Retina (tissue), 1 donor: Measurements from ENCODE around the gene SCGB3A1.

ENCODE experiments used
- DNase-seq: peaks from one replicate; pipeline ENCODE4 v3.0.0-alpha.2; 2016

SCGB3A1 gene

DNA sequence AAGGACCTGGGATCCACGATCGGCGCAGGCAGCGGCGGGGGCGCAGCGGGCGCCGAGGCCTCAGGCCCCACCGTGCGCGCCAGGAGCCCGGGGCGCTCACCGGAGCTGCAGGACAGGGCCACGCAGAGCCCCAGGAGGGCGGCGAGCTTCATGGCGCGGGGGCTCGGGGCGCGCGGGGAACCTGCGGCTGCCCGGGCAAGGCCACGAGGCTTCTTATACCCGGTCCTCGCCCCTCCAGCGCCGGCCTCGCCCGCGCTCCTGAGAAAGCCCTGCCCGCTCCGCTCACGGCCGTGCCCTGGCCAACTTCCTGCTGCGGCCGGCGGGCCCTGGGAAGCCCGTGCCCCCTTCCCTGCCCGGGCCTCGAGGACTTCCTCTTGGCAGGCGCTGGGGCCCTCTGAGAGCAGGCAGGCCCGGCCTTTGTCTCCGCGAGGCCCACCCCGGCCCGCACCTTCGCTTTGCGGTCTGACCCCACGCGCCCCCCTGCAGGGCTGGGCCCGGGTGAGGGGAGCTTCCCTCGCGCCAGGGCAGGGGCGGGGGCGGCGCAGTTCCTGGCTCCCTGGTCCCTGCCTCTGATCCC lies at the start of gene SCGB3A1:
SCGB3A1 (minus strand) TSS at position 189 of the 577 bp plus-strand sequence; CDS start at position 152, 37 bp downstream.
- DNase-seq = peak; percentile 67

- DNase-seq = no peak
These were observed 49.2 kb upstream of the SCGB3A1 start for GRCh38 chr5:180640611-180640860.

- no peak for DNase-seq
These were observed 48.7 kb upstream of the SCGB3A1 start for GRCh38 chr5:180639741-180640610.

DNA sequence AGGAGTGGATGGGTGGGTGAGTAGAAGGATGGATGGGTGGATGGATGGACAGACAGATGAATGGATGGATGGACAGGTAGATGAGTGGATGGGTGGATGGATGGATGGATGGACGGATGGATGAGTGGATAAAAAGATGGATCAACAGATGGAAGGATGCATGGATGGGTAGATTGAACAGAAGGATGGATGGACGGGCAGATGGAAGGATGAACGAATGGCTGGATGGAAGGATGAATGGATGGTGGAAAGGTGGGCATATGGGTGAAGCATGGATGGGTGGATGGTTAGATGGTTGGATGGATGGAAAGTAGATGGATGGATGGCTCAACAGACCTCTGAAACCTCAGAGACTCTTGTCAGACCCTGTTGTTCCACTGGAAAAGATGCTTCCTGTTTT lies 48.0 kb upstream of the SCGB3A1 start:
- no peak for DNase-seq

DNA sequence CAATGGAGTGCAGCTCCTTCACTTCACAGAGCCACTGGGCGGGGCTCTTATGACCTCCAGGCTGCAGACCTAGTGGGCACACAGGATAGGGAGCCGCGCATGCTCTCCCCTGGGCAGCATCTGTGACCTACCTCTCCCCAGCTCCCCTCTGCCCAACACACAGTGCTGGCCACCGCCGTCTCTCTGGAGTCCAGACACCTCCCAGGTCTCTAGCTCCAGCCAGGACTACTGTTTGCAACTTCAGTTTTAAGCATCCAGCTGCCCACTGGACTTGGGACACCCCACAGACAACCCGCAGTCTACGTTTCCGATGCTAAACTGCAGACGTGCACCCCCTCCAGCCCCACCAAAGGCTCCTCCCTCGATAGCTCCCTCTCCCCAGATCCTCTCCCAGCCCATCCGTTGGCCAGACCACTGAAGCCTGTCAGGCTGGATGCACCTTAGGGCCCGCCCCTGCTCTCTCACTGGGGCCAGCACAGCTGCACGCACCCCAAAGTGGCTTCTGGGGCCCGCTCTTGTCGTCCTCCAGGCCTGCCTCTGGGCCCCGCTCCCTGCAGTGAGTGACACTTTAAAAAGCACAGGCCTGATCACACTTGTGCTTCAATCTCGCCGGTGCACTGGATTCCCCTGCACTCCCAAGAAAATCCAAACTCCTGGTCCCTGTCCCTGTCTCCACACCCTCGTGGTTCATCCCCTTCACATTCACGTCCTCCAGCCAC lies 46.8 kb upstream of the SCGB3A1 start:
- DNase-seq = no peak

GRCh38 chr5:180636403-180637075 lies 45.2 kb upstream of the SCGB3A1 start:
- DNase-seq = no peak

GRCh38 chr5:180636016-180636402 lies 44.7 kb upstream of the SCGB3A1 start:
- no peak for DNase-seq

DNA sequence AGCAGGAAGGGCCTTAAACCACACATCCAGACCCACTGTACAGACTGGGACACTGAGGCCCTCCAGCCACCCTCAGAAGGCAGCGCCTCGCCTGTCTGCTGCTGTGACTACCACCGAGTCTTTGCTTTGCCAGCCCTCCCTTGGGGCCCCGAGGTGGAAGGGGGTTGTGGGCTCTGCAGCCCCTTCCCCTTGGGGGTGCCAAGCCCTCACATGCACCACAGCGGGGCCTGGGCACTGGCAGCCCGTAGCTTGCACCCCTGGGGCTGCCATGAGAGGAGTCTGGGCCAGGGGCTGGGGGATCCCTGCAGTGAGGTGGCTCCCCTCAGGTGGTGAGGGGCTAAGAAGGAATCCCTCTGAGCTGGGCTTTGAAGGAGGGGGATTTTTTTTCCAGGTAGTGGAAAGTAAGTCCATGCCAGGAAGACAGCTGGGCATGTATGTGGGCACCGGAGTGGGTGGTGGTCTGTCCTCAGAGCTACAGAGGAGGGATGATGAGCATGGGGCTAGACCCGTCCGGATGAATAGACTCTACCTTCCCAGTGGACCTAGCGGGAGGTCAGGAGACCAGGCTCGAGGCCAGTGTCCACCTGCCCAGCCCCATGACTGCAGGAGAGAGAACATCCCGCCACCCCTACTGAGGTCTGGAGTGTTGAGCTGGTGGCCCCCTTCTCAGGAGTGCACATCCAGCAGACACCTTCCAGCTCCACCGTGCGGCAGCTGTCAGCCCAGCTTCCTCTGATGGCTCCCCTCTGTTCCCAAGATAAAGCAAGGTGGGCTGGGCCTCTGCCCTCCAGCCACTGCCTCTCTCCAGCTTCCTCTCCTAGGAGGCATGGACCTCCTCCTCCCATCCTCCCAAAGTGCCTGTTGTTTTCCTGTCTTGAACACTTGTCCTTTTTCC lies 42.2 kb upstream of the SCGB3A1 start:
- no peak for DNase-seq

DNA sequence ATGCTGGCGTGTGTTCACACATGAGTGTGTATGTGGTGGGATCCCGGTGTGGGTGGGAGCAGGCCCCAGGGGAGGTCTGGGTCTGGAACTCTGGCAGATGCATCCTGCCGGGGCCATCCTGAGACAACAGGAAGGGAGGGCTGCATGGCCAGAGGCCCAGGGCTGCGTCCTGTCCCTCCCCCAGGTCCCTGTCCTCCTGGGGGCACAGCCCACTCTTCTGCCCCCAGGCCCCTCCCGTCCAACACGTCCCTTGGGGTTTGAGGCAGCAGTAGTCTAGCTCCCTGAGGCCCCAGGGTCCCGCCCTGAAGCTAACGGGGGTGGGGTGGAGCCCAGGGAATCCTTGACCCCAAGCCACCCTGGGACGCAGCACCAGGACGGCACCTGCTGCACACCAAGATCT lies 41.5 kb upstream of the SCGB3A1 start:
- DNase-seq = no peak

DNA sequence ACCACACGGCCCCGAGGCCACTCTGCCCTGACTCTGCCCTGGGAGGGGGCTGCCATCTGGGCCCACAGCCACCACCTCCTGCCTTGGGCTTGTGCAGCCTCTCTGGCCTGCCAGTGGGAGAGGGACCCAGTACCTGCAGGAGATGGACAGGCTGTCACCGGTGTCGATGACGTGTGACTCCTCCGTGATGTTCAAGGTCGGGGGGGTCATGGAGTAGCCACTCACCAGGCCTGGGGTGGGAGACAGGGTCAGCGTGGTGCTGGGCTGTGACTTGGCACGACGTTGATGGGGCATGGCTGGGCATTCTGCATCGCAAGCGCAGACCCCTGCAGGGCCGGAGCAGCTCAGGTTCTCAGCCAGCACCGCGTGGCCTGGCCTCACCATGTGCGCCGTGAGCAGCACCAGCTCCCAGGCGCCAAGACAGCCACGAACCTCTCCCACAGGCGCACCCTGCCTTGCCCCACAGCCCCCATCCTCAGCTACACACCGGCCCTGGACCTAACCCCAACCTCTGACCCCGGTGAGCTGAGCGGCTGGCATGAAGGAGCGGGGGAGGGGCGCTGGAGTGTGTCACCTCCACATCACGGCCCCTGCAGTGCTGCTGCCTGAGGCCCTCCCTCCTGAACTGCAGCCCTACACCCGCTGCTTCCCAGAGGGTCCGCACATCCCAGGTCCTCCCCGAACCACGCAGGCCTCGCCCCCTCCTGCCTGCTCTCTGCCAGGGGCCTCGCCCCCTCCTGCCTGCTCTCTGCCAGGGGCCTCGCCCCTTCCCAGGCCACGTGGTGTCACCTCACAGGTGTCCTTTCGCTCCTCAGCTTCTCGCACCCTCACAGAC lies 40.5 kb upstream of the SCGB3A1 start:
- DNase-seq = no peak

- DNase-seq = no peak
These were observed 39.1 kb upstream of the SCGB3A1 start for GRCh38 chr5:180630426-180630825.

DNA sequence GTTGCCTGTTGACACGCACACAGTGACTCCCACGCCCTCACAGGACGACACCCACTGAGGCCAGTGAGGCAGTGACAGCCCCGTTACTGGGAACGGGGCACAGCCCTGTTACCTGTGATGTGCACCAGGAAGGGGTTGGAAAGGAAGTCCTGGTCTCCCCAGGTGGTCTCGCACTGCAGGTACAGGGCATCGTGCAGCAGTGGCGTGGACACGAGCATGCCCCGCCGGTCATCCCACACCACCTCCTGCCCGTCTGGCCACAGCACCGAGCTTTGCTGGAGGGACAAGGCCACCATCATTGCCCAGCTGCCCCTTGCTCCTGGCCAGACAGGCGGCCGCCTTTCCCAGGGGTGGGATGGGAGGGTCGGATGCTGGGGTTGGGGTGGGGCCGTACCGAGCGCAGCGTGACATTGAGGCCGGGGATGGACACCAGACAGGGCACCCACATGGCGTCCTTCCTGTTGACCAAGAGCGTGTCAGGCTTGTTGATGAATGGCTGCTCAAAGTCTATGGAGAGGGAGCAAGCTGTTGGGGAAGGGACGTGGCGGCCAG lies 38.6 kb upstream of the SCGB3A1 start:
- no peak for DNase-seq

GRCh38 chr5:180628827-180629750 lies 37.8 kb upstream of the SCGB3A1 start:
- DNase-seq = no peak

- DNase-seq = no peak
These were observed 36.9 kb upstream of the SCGB3A1 start for GRCh38 chr5:180628211-180628610.

DNA sequence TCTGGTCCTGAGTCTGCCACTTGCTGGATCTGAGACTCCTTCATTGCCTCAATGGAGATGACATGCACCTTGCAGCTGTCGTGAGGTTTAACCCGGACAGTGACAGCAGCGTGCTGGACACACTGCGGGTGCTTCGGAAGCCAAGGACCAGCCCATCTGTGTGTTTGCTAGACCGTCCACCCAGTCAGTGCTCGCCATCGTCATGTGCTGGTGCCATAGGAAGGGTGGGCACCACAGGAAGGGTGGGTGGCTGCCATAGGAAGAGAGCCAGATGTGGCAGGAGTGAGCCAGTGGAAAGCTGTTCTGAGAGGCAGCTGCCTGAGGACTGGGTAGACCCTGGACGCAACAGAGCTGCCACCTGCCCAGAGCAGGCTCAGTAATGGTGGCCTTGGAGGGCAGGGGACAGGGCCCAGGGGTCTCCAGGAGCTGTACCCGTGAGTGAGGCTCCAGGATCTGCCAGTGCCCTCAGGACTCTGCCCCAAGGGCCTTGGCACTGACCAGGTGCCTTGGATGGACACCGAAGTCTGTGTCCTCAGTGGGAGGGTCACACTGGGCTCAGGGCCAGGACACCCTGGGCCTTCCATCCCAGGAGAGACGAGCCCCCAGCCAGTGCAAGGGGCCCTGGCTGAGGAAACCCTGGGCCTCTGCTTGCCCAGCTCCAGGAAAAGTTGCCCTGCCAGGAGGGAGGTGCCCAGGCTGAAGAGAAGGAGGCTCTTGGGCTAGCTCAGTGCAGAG lies 36.3 kb upstream of the SCGB3A1 start:
- no peak for DNase-seq

DNA sequence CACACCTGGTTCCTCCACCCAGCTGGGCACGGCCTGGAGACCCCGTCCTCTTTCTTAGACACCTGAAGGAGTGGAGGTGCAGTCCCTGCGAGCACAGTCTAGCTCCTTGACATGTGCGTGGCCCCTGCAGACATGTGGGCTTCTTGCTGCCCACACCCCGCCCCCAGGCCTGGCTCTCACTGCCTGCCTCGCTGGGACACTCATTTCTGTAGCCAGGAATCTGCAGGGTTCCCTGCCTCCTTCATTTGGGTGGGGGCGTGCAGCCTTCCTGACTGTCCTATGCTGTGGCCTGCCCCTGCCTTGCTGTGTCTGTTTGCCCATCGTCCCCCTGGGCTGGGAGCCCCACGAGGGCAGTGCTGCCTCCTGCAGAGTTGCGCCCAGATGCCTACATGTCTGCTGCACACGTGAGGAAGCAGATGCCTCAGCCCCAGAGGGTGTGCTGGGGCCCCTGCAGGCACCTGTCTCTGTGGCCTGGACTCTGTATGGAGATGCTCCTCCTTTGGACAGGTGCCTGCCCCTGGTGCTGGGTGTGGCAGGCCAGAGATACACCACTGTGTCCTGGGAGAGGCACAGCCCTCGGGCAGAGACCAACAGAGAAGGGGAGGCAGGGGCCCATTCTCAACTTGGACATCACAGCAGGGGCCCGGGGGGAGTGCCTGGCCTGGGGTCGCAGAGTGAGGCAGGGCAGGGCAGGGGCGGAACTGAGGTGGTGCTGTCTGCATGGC lies 35.5 kb upstream of the SCGB3A1 start:
- no peak for DNase-seq

DNA sequence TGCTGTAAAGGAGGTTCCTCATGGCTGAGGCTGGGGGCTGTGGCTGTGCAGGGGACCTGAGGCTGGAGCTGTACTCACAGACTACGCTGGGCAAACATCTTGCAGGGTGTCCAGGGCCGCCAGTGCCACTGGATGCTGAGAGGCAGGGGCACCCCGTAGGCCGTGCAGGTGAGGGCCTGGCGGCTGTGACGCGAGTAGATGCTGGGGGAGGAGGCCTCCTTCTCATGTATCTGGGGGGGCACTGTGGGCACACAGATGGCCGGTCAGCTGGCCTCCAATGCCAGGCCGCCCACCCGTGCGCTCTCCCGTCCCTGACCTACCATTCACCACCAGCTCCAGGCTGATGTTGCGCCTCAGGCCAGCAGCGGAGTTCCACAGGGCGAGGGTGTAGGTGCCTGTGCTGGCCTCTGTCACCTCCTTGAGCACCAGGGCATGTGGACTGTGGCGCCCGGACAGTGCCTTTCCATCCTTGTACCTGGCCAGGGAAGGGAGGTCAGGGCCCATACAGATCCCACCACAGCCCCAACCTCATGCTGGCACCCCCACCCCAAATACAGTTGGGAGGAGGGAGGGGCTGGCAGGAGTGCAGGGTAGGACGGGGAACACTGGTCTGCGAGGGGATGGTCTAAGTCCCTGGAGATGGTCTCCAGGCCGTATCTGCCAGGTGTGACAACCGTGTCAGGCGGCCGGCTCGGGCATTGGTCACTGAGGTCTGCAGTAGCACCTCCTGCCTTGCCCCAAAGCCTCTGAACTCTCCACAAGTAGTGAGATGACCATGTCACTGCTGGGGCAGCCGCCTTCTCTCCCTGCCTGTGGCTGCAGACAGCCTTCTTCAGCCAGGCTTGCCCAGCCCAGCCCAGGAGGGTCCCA lies 34.7 kb upstream of the SCGB3A1 start:
- no peak for DNase-seq
